Lower lobe of right lung (tissue), 2 donors: Measurements from ENCODE around the gene CGB7. TPM values are rescaled to one million over a fixed set of nuclear protein-coding genes. Genes with fewer than 3 reads are reported as not detected.

Source experiments
- ATAC-seq, 2 donors: fragments of 200-7000 bp; cut with Tn5 transposase; one replicate each; pipeline ENCODE4 v1.9.1; 2020 to 2022; ENCODE audit warnings: mild to moderate bottlenecking in 2 of 2, moderate library complexity in 2 of 2
- DNase-seq: peaks from one replicate; pipeline ENCODE4 v3.0.0-alpha.2; 2020
- H3K27ac ChIP-seq: fragments of 200-600 bp; one replicate; pipeline ENCODE4 v1.8.0; 2022
- H3K27me3 ChIP-seq: fragments of 200-600 bp; one replicate; pipeline ENCODE4 v1.8.0; 2022; ENCODE audit warnings: low read depth
- H3K36me3 ChIP-seq: fragments of 200-600 bp; one replicate; pipeline ENCODE4 v1.8.0; 2022; ENCODE audit warnings: mild to moderate bottlenecking
- H3K4me1 ChIP-seq: fragments of 200-600 bp; one replicate; pipeline ENCODE4 v1.8.0; 2022
- H3K4me3 ChIP-seq: fragments of 200-600 bp; one replicate; pipeline ENCODE4 v1.8.0; 2022; ENCODE audit warnings: mild to moderate bottlenecking
- H3K9me3 ChIP-seq: fragments of 200-600 bp; one replicate; pipeline ENCODE4 v1.8.0; 2022
- CTCF ChIP-seq: fragments of 200-600 bp; IDR thresholded peaks from one replicate; pipeline ENCODE4 v1.8.0; 2022; ENCODE audit warnings: antibody characterized with exemption, mild to moderate bottlenecking
- intact Hi-C: fragments of 100-400 bp; cut with DNase I; formaldehyde crosslinking; loops from one replicate; pipeline ENCODE4 v1.11.0; 2022
- total RNA-seq: library from RNA; stranded (reverse); fragmentation: NEBNext Ultra II Directional; extraction: Animal tissue kit (Norgen Biotek cat#: 25700); gene quantifications from one replicate; pipeline ENCODE4 v1.2.1, GENCODE V29; 2021
- donor health status: DM: no; HTN: yes; CAD: no; lungs with severe emphysema.

CGB7 gene
- total RNA-seq, 1 donor from 2014 or later = 0.77 TPM

- TF ChIP-seq CTCF = no peak
- Histone ChIP-seq H3K27me3 (peaks cover 57% of the 10 kb centered on the region), H3K9me3 (no peaks in the 10 kb centered on the region), H3K27ac (no peak overlapping the region), H3K4me3 (no peak overlapping the region), H3K36me3 (no peaks in the 10 kb centered on the region), H3K4me1 (no peaks in the 10 kb centered on the region)
- intact Hi-C loops = no loop called here
- DNase-seq (no peak), ATAC-seq (no peak)
These were observed 12.9 kb upstream of the CGB7 start for GRCh38 chr19:49070416-49070815.

- Histone ChIP-seq H3K27ac (no peak overlapping the region), H3K27me3 (peaks cover 60% of the 10 kb centered on the region), H3K4me1 (no peaks in the 10 kb centered on the region), H3K4me3 (no peak overlapping the region), H3K9me3 (no peaks in the 10 kb centered on the region), H3K36me3 (no peaks in the 10 kb centered on the region)
- DNase-seq (no peak), ATAC-seq (no peak)
- intact Hi-C loops = no loop called here
- no peak for TF ChIP-seq CTCF
These were observed 11.5 kb upstream of the CGB7 start for GRCh38 chr19:49069026-49069425.

- Histone ChIP-seq H3K9me3 (no peaks in the 10 kb centered on the region), H3K27ac (no peak overlapping the region), H3K27me3 (peaks cover 48% of the 10 kb centered on the region), H3K36me3 (no peaks in the 10 kb centered on the region), H3K4me3 (no peak overlapping the region), H3K4me1 (no peaks in the 10 kb centered on the region)
- DNase-seq = no peak
- ATAC-seq = no peak
- intact Hi-C loops = no loop called here
- TF ChIP-seq CTCF = no peak
These were observed 10.0 kb upstream of the CGB7 start for GRCh38 chr19:49067554-49067953.

- no peak for TF ChIP-seq CTCF
These were observed 8.5 kb upstream of the CGB7 start for GRCh38 chr19:49065905-49066512.

GRCh38 chr19:49064768-49065611 is 7.4 kb upstream of the CGB7 start, which contains the start of gene NTF4:
Gene NTF4 (minus strand): TSS chr19:49064818. CDS start chr19:49061997, 2,821 bp downstream.
- peak within 1 kb of the TSS; percentile 39 for H3K4me3 ChIP-seq
- intact Hi-C loops = no loop called here
- H3K9me3 ChIP-seq = no peaks in the 10 kb centered on the region
- H3K36me3 ChIP-seq = no peaks in the 10 kb centered on the region
- peak within 1 kb of the TSS; percentile 24 for H3K27ac ChIP-seq
- H3K27me3 ChIP-seq = peaks cover 36% of the 10 kb centered on the region
- DNase-seq = peak; percentile 58
- TF ChIP-seq CTCF = no peak
- H3K4me1 ChIP-seq = no peaks in the 10 kb centered on the region
- ATAC-seq = peak; percentile 77 to 90

More at GRCh38 chr19:49065905-49066512, 8.5 kb upstream of the CGB7 start:
- no peak overlapping the region for H3K27ac ChIP-seq
- intact Hi-C loops = no loop called here
- ATAC-seq (no peak), DNase-seq (no peak)
- peaks cover 44% of the 10 kb centered on the region for H3K27me3 ChIP-seq
- H3K4me1 ChIP-seq = no peaks in the 10 kb centered on the region
- no peak overlapping the region for H3K4me3 ChIP-seq
- H3K9me3 ChIP-seq = no peaks in the 10 kb centered on the region
- H3K36me3 ChIP-seq = no peaks in the 10 kb centered on the region
